ENCODE measurements around the gene ADTRP. TPM values are rescaled to one million over a fixed set of nuclear protein-coding genes. Genes with fewer than 3 reads are reported as not detected.

Gene ADTRP
- total RNA-seq, 2 experiments from 2014 or later: 5.5 to 6.0 TPM

- Mint-ChIP-seq H3K4me3 (peak overlapping the region; percentile 36), H3K4me1 (peaks cover 54% of the 10 kb centered on the region), H3K27me3 (no peaks in the 10 kb centered on the region), H3K9me3 (no peaks in the 10 kb centered on the region), H3K27ac (peak overlapping the region; percentile 82), H3K36me3 (ENCODE audit: low read depth) (no peaks in the 10 kb centered on the region)
- ChIA-PET CTCF (no interaction called here), POLR2A (interaction anchor here (0.7 to 3.9 kb wide), 6 partner anchors 9 to 317 kb away, joined by 3 to 30 read pairs (median 3); no protein-coding TSS in a partner anchor)
- no peak for DNase-seq
Measured at GRCh38 chr6:11714116-11714797, 64.3 kb downstream of the ADTRP start.

DNA sequence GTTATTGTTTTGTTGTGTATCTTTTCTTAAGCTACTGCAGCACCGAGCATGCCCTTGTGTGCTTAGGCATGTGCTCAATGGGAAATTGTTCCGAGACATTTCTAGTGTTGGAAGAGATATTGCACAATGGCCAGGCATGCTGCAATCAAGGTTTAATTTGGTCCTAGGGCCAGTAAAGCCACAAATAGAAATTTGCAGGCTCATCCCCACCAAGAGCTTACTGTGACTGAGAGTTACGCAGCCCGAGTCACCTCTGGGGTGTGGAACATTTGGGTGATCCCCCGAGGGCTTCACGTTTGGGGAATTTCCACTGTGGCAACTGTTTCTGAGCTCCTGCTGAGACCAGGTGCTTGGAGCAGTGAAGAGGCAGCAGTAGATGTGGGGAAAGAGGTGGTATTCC lies 65.8 kb downstream of the ADTRP start:
- no peak overlapping the region for H3K4me3 Mint-ChIP-seq
- no peak for DNase-seq
- ChIA-PET POLR2A (interaction anchor here (0.6 to 3.9 kb wide), 6 partner anchors 10 to 488 kb away, joined by 3 to 30 read pairs (median 3); no protein-coding TSS in a partner anchor), CTCF (interaction anchor here (0.6 to 2.1 kb wide), 3 partner anchors 11 to 524 kb away, joined by 3 to 10 read pairs (median 4); no protein-coding TSS in a partner anchor)
- H3K4me1 Mint-ChIP-seq: peaks cover 54% of the 10 kb centered on the region
- peak overlapping the region; percentile 68 for H3K27ac Mint-ChIP-seq
- no peaks in the 10 kb centered on the region for H3K36me3 Mint-ChIP-seq (ENCODE audit: low read depth)
- no peaks in the 10 kb centered on the region for H3K27me3 Mint-ChIP-seq
- H3K9me3 Mint-ChIP-seq: no peaks in the 10 kb centered on the region

DNA sequence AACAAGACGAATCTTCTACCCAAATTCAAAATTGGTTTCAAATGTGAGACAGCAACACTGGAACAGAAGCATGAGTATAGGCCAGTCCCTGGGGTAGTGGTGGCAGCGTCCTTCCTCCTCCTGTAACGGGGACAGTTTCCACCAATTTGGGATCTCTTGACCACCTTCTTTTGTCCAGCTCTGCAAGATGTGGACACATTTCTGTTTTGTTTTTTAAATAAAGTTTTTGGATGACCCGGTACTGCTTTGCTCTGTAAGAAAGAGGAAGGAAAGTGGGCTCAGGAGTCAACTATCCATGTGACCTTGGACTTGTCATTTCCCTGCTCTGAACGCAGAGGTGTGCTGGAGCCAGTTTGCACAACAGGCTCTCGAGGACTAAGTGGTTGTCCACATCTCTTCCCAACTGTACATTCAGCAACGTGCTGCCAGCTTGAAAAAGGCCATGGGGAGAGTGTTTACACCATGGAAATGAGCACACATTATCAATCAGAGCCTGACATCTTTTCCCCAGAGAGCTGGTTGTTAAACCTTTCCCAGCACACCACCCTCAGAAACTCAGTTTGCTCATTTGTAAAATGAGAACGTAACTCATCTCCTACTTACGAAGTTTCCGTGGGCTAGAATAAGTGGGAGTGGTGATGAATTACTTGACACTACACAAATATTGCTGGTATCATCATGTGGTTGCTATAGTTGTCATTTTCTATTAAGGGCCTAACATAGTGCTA lies 66.5 kb downstream of the ADTRP start:
- H3K27ac Mint-ChIP-seq: peak overlapping the region; percentile 68
- POLR2A ChIA-PET: interaction anchor here (0.6 to 3.9 kb wide), 8 partner anchors 11 to 488 kb away, joined by 3 to 30 read pairs (median 4); no protein-coding TSS in a partner anchor
- peaks cover 54% of the 10 kb centered on the region for H3K4me1 Mint-ChIP-seq
- H3K9me3 Mint-ChIP-seq: no peaks in the 10 kb centered on the region
- no peak for DNase-seq
- CTCF ChIA-PET: interaction anchor here (0.6 to 2.1 kb wide), 4 partner anchors 11 to 524 kb away, joined by 3 to 10 read pairs (median 4); no protein-coding TSS in a partner anchor
- no peaks in the 10 kb centered on the region for H3K36me3 Mint-ChIP-seq (ENCODE audit: low read depth)
- H3K4me3 Mint-ChIP-seq: no peak overlapping the region
- no peaks in the 10 kb centered on the region for H3K27me3 Mint-ChIP-seq

- DNase-seq: no peak
- CTCF ChIA-PET: interaction anchor here (0.7 to 2.1 kb wide), 3 partner anchors 12 to 298 kb away, joined by 3 to 10 read pairs (median 3); no protein-coding TSS in a partner anchor
- Mint-ChIP-seq H3K36me3 (ENCODE audit: low read depth) (no peaks in the 10 kb centered on the region), H3K27me3 (no peaks in the 10 kb centered on the region), H3K9me3 (no peaks in the 10 kb centered on the region), H3K27ac (peak overlapping the region; percentile 68), H3K4me1 (peaks cover 54% of the 10 kb centered on the region), H3K4me3 (no peak overlapping the region)
- POLR2A ChIA-PET: interaction anchor here (0.8 to 3.9 kb wide), 8 partner anchors 12 to 1017 kb away, joined by 3 to 30 read pairs (median 4); partner anchors contain the start of genes C6orf52 and PAK1IP1
Measured at GRCh38 chr6:11711003-11711983, 67.3 kb downstream of the ADTRP start.

GRCh38 chr6:11710311-11710761 lies 68.3 kb downstream of the ADTRP start:
- Mint-ChIP-seq H3K4me1 (peaks cover 53% of the 10 kb centered on the region), H3K9me3 (no peaks in the 10 kb centered on the region), H3K27ac (peak overlapping the region; percentile 63), H3K27me3 (no peaks in the 10 kb centered on the region), H3K4me3 (no peak overlapping the region), H3K36me3 (ENCODE audit: low read depth) (no peaks in the 10 kb centered on the region)
- POLR2A ChIA-PET: interaction anchor here (1.0 to 3.9 kb wide), 4 partner anchors 13 to 299 kb away, joined by 3 to 30 read pairs (median 6); no protein-coding TSS in a partner anchor
- peak; percentile 46 for DNase-seq
- CTCF ChIA-PET: no interaction called here

GRCh38 chr6:11706171-11706570 lies 72.4 kb downstream of the ADTRP start:
- no peak for DNase-seq
- ChIA-PET CTCF (no interaction called here), POLR2A (interaction anchor here (0.6 kb wide), 1 partner anchor 210 kb away, joined by 3 read pairs; no protein-coding TSS in a partner anchor)
- no peaks in the 10 kb centered on the region for H3K36me3 Mint-ChIP-seq (ENCODE audit: low read depth)
- no peak overlapping the region for H3K4me3 Mint-ChIP-seq
- no peak overlapping the region for H3K27ac Mint-ChIP-seq
- no peaks in the 10 kb centered on the region for H3K27me3 Mint-ChIP-seq
- H3K9me3 Mint-ChIP-seq: no peaks in the 10 kb centered on the region
- peaks cover 11% of the 10 kb centered on the region for H3K4me1 Mint-ChIP-seq

DNA sequence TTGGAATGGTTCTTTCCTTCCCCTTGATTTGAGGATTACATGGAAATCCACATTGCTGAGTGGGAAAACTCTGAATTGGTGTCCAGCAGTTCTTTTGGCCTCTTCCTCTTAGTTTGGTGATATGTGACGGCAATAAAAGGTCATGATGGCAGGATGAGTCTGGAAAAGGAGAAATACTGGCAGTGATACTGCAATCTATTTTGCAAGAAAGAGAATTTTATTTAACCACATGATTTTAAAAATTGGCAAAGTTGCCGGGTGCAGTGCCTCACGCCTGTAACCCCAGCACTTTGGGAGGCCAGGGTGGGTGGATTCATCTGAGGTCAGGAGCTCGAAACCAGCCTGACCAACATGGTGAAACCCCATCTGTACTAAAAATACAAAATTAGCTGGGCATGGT lies 73.1 kb downstream of the ADTRP start:
- Mint-ChIP-seq H3K4me1 (peaks cover 6% of the 10 kb centered on the region), H3K4me3 (no peak overlapping the region)
- no peak for DNase-seq

DNA sequence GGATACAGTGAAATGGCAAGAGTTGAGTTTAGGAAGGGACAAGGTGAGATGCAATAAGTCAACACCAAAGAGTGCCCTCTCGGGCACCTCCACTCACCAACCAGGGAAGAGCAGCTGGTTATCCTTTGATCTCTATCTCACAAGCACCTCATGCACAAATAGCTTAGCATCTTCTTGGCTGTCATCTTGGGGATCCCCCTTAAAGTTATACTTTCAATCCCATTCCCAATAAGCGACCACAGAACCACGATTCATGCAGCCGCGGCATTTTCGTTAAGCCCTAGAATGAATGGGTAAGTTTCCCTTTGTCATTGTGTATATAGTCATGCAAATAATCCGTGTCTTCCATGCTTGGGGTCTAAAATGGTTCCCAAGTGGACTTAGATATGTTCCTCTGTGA lies 73.5 kb downstream of the ADTRP start:
- ChIA-PET CTCF (no interaction called here), POLR2A (no interaction called here)
- Mint-ChIP-seq H3K27me3 (no peaks in the 10 kb centered on the region), H3K4me3 (no peak overlapping the region), H3K27ac (no peak overlapping the region), H3K4me1 (peaks cover 2% of the 10 kb centered on the region), H3K9me3 (no peaks in the 10 kb centered on the region), H3K36me3 (ENCODE audit: low read depth) (no peaks in the 10 kb centered on the region)
- DNase-seq: no peak

More for the DNA sequence above, 73.1 kb downstream of the ADTRP start:
- ChIA-PET POLR2A (no interaction called here), CTCF (no interaction called here)
- Mint-ChIP-seq H3K27ac (no peak overlapping the region), H3K27me3 (no peaks in the 10 kb centered on the region), H3K36me3 (ENCODE audit: low read depth) (no peaks in the 10 kb centered on the region), H3K9me3 (no peaks in the 10 kb centered on the region)

- no peak overlapping the region for H3K4me3 Mint-ChIP-seq
- CTCF ChIA-PET: no interaction called here
- no peaks in the 10 kb centered on the region for H3K4me1 Mint-ChIP-seq
- H3K36me3 Mint-ChIP-seq (ENCODE audit: low read depth): no peaks in the 10 kb centered on the region
- no peak for DNase-seq
- H3K27me3 Mint-ChIP-seq: no peaks in the 10 kb centered on the region
- POLR2A ChIA-PET: no interaction called here
- H3K27ac Mint-ChIP-seq: no peak overlapping the region
- H3K9me3 Mint-ChIP-seq: no peaks in the 10 kb centered on the region
Measured at GRCh38 chr6:11703725-11704124, 74.9 kb downstream of the ADTRP start.

- Mint-ChIP-seq H3K4me3 (no peak overlapping the region), H3K27ac (no peak overlapping the region), H3K9me3 (no peaks in the 10 kb centered on the region), H3K36me3 (ENCODE audit: low read depth) (no peaks in the 10 kb centered on the region), H3K27me3 (no peaks in the 10 kb centered on the region), H3K4me1 (no peaks in the 10 kb centered on the region)
- CTCF ChIA-PET: interaction anchor here (0.6 kb wide), 1 partner anchor 498 kb away, joined by 3 read pairs; no protein-coding TSS in a partner anchor
- POLR2A ChIA-PET: no interaction called here
- DNase-seq: no peak
Measured at GRCh38 chr6:11702500-11703130, 76.0 kb downstream of the ADTRP start.

GRCh38 chr6:11702089-11702488 lies 76.5 kb downstream of the ADTRP start:
- H3K9me3 Mint-ChIP-seq: no peaks in the 10 kb centered on the region
- POLR2A ChIA-PET: no interaction called here

DNA sequence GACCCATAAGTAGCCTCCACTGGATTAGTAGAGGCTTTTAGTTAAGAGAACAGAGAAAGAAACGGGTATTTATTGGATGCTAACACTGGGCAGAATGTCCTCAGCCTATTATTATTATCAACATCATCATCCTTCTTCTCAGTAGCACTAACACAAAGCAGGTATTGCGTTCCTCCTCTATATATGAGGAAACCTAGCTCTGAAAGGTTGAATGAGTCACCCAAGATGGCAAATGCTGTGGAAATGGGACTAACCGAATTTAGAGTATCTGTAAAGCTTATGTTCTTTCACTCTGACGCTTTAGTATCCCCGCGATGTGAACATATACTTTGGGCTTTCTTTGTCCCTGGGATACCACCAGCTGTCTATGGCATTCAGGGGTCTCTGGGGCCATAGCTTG lies 77.0 kb downstream of the ADTRP start:
- no peaks in the 10 kb centered on the region for H3K4me1 Mint-ChIP-seq
- no peaks in the 10 kb centered on the region for H3K36me3 Mint-ChIP-seq (ENCODE audit: low read depth)
- H3K27me3 Mint-ChIP-seq: peaks cover 2% of the 10 kb centered on the region
- ChIA-PET POLR2A (no interaction called here), CTCF (no interaction called here)
- no peak overlapping the region for H3K27ac Mint-ChIP-seq
- no peak for DNase-seq
- no peaks in the 10 kb centered on the region for H3K9me3 Mint-ChIP-seq
- no peak overlapping the region for H3K4me3 Mint-ChIP-seq

More at GRCh38 chr6:11702089-11702488, 76.5 kb downstream of the ADTRP start:
- CTCF ChIA-PET: no interaction called here
- Mint-ChIP-seq H3K27ac (no peak overlapping the region), H3K27me3 (peaks cover under 1% of the 10 kb centered on the region), H3K36me3 (ENCODE audit: low read depth) (no peaks in the 10 kb centered on the region), H3K4me3 (no peak overlapping the region), H3K4me1 (no peaks in the 10 kb centered on the region)
- DNase-seq: no peak

Data from activated CD4-positive, alpha-beta memory T cell treated with anti-CD3 and anti-CD28 coated beads, Interleukin-2, amount 10 ng/mL, durations not matched to agents 7 days and 5 days (primary cell).